NOMO-1 (cell line): ENCODE results near the gene KCNH5.

ENCODE experiments used
- DNase-seq, 2 experiments: peaks; one replicate each; lab custom pipeline; 2025; ENCODE audit not compliant: unreplicated experiment in 2 of 2; lab: John Stamatoyannopoulos, UW

KCNH5 gene

GRCh38 chr14:63045234-63045611 lies at the start of gene KCNH5:
TSS of gene KCNH5 (minus strand) at chr14:63045458. CDS start at chr14:63045186, 272 bp downstream.
- no peak for DNase-seq

GRCh38 chr14:63091394-63091996 lies 46.2 kb upstream of the KCNH5 start:
- DNase-seq, result no peak

- no peak for DNase-seq
These were observed 43.6 kb upstream of the KCNH5 start for GRCh38 chr14:63088865-63089264.

- DNase-seq, result no peak
These were observed 33.3 kb upstream of the KCNH5 start for GRCh38 chr14:63078569-63078968.

GRCh38 chr14:63076488-63076887 lies 31.2 kb upstream of the KCNH5 start:
- no peak for DNase-seq

- no peak for DNase-seq
These were observed 10.4 kb upstream of the KCNH5 start for GRCh38 chr14:63055631-63056030.

- DNase-seq, result no peak
These were observed 6.7 kb upstream of the KCNH5 start for GRCh38 chr14:63051992-63052391.

GRCh38 chr14:63051301-63051700 lies 6.0 kb upstream of the KCNH5 start:
- no peak for DNase-seq

- DNase-seq, result no peak
These were observed 5.4 kb upstream of the KCNH5 start for GRCh38 chr14:63050694-63051093.

- DNase-seq, result no peak
These were observed 1.3 kb upstream of the KCNH5 start for GRCh38 chr14:63046339-63047268.

- no peak for DNase-seq
These were observed 508 bp upstream of the KCNH5 start for GRCh38 chr14:63045612-63046320.

- DNase-seq, result no peak
These were observed 5.4 kb downstream of the KCNH5 start for GRCh38 chr14:63039866-63040265.

GRCh38 chr14:63032641-63033040 lies 12.6 kb downstream of the KCNH5 start:
- DNase-seq, result no peak

- no peak for DNase-seq
These were observed 13.2 kb downstream of the KCNH5 start for GRCh38 chr14:63032076-63032475.

- DNase-seq, result no peak
These were observed 15.1 kb downstream of the KCNH5 start for GRCh38 chr14:63030113-63030512.

GRCh38 chr14:63027719-63028118 lies 17.5 kb downstream of the KCNH5 start:
- no peak for DNase-seq

- no peak for DNase-seq
These were observed 18.8 kb downstream of the KCNH5 start for GRCh38 chr14:63026491-63026890.

- DNase-seq, result no peak
These were observed 30.6 kb downstream of the KCNH5 start for GRCh38 chr14:63014621-63015020.

- no peak for DNase-seq
These were observed 33.1 kb downstream of the KCNH5 start for GRCh38 chr14:63012171-63012570.

- no peak for DNase-seq
These were observed 33.6 kb downstream of the KCNH5 start for GRCh38 chr14:63011623-63012022.

- no peak for DNase-seq
These were observed 35.8 kb downstream of the KCNH5 start for GRCh38 chr14:63009495-63009894.

- DNase-seq, result no peak
These were observed 38.7 kb downstream of the KCNH5 start for GRCh38 chr14:63006531-63006930.
